Stimulated activated CD4-positive, alpha-beta T cell treated with anti-CD3 and anti-CD28 coated beads, Interleukin-4, amount 100 ng/mL, for 24 hours (primary cell): ENCODE results near the gene ANKRD23.

ENCODE experiments used
- DNase-seq: peaks from one replicate; pipeline ENCODE4 v3.0.0-alpha.2; 2020

ANKRD23 gene

GRCh38 chr2:96832754-96833507 lies 10.9 kb downstream of the ANKRD23 start:
- no peak for DNase-seq

DNA sequence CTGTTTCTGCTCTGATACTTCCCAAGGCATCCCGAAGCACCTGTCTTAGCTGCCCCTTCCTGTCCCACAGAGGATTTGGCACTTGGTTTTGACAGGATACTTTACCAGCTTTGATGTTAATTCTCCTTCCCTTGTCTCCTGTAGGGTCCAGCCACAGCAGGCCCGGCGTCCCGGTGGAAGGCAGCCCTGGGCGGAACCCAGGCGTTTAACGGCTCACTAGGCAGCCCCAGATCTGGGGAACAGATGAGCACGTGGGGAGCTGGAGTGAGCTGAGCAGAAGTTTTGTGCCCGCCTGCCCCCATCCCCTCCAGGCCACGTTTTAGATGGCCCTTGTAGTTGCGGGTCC lies 11.4 kb downstream of the ANKRD23 start:
- no peak for DNase-seq

GRCh38 chr2:96831679-96832078 lies 12.1 kb downstream of the ANKRD23 start:
- DNase-seq, result no peak

DNA sequence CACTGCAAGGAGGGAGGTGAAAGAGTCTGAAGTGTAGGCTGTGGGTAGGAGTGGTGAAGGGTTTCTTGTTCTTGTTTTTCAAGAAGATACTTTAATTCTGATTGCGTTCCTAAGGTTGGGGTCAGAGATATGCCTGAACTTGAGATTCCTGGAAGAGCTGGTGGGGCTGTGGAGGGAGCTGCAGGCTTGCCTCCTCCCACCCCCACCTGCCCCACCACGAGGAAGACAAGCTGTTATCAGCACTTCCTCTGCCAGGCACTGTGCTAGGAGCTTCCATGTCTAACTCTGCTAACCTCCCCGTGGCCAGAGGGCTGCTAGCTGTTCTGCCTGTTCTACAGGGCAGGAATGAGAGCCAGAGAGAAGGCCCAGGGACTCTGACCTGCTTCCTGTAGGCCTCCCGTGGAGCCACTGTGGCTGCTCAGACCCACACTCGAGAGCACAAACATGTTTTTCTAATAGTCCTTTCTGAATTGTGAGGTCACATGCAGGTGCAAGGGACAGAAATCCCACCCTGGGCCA lies 13.7 kb downstream of the ANKRD23 start:
- DNase-seq, result no peak

DNA sequence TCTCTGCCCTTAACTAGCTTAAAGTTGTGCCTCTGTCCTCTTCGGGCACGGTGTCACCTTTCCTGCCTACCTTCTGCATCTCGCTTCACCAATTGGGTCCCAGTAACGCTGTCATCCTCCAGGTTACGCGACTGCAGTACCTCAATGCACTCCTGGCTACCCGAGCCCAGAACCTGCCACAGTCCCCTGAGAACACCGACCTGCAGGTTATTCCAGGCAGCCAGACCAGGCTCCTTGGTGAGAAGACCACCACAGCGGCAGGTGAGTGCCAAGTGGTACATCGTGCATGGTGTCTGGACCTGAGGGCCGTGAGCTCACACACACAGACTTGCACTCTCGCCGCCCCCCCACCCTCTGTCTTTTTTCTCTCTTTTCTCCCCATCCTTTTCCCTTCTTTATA lies 14.9 kb downstream of the ANKRD23 start:
- DNase-seq, result no peak

DNA sequence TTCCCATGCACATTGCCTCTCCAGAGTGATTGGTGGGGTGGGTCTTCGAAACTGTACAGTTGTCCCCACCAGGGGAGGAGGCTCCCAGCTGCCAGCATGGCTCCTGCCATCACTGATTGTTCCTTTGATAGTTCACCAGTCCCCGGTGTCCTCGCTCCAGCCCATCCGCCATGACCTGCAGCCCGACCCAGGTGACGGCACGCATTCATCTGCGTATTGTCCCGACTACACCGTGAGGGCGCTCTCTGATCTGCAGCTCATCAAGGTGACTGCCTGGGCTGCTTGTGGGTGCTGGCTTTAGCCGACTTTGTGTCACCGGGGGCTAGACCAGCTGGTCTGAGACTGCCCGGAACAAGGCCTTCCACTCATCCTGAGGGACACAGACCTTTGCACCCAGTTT lies 15.4 kb downstream of the ANKRD23 start:
- no peak for DNase-seq

GRCh38 chr2:96826546-96827278 lies 17.1 kb downstream of the ANKRD23 start:
- no peak for DNase-seq

DNA sequence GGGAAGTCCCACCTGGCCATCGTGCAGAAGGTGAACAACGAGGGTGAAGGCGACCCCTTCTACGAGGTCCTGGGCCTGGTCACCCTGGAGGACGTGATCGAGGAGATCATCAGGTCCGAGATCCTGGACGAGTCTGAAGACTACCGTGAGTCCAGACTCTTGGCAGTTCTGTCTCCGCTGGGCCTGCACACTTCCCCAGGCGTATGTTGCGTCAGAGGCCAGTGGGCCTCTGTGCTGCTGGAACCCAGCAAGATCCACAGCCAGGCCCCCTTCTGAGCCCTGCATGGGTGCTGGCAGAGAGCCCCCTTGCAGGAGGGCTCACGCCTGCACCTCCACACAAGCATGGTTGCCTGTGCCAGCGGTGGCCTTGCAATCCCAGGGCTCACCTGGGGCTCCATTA lies 18.8 kb downstream of the ANKRD23 start:
- no peak for DNase-seq

- no peak for DNase-seq
Observed at GRCh38 chr2:96824079-96824870, 19.5 kb downstream of the ANKRD23 start.

GRCh38 chr2:96823198-96823597 lies 20.6 kb downstream of the ANKRD23 start:
- DNase-seq, result no peak

DNA sequence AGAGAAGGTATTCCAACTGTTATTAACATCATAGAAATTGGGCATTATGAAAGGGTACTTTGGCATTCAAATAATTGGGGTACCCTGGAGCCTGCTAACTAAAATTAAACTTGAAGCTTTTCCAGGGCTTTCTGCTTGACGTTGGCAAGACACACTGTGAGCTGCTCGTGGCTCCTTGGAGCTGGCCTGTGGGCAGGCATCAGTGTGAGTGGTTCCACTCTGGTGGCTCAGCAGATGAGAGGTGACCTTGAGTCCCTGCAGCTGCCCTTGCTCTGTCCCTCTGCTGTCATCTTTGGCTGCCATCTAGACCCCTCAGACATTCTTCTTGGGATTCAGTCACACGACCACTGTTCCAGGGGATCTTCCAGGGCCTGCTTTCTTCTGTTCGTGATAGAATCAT lies 21.0 kb downstream of the ANKRD23 start:
- DNase-seq, result no peak

GRCh38 chr2:96821113-96821675 lies 22.6 kb downstream of the ANKRD23 start:
- no peak for DNase-seq

- no peak for DNase-seq
Observed at GRCh38 chr2:96819876-96820511, 23.8 kb downstream of the ANKRD23 start.

DNA sequence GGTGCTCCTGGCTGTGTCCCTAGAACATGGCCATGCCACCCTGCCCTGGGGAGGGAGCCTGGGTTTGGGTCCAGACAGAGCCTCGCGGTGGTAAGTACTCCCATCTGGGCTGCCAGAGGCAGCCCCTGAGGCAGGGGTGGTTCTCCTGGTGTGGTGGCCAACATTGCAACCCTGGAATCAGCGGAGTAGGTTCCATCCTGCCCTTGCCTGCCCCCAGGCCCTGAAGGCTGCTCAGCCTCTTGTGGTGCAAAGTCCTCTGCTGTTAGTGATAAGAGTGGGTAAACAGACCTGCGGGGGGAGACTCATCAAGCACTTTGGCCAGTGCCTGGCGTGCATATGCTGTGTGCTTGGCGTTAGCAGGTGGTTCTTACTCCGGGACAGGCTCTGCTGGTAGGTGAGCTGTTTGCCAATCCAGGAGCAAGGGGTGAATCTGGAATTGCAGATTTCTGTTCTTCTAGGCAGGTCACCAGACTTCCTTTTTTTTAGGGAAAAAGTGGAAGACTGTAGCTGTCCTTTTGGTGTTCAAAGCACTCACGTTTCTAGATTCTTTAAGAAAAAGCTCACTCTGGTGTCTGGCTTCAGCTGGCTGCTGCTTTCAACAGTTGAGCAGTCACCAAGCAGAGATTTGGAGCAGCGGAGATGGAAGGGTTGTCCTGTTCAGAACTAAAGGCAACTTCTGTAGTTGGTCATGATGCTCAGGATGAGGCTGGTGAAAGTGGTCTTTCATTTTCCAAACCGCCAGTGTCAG lies 24.5 kb downstream of the ANKRD23 start:
- no peak for DNase-seq

DNA sequence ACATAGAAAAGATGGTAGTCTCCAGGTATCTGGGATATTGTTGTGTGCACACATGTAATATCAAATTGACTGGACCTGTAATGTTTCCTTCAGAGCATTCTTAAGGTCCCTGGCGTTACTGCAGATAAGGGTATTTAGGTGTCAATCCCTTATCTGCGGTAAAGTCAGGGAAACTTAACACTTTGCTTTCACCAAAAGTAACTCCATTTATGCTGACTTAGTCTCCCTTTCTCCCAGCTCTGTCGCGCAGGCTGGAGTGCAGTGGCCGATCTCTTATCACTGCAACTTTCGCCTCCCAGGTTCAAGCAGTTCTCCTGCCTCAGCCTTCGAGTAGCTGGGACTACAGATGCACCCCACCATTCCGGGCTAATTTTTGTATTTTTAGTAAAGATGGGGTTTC lies 25.9 kb downstream of the ANKRD23 start:
- DNase-seq, result no peak

GRCh38 chr2:96816836-96817702 lies 26.8 kb downstream of the ANKRD23 start:
- no peak for DNase-seq

GRCh38 chr2:96816127-96816835 lies 27.5 kb downstream of the ANKRD23 start, which contains the start of gene CNNM3:
CNNM3 (plus strand) TSS chr2:96816268; CDS start chr2:96816278, 10 bp downstream.
- DNase-seq, result peak; percentile 96

GRCh38 chr2:96815326-96816126 lies 28.3 kb downstream of the ANKRD23 start:
- DNase-seq, result no peak

DNA sequence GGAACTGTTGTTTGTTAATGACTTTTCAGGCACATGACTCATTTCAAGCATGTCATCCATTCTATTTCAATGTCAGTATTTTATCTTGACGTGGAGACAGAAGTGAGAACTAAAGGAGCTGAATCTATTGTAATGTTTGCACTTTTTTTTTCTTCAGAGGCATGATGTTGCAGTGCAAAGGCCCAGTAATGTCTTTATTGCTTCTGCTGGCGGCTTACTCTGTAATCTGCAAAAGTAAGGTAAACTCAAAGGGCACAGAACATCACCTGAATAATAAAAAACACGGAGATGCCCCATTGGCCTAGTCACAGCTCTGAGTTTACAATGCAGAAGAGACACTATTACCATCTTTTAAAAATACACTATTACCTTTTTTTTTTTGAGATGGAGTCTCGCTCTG lies 30.2 kb downstream of the ANKRD23 start:
- no peak for DNase-seq
